ENCODE measurements around the gene GNGT2.

Gene GNGT2

GRCh38 chr17:49229805-49230600 lies 19.6 kb upstream of the GNGT2 start:
- H3K4me3 ChIP-seq (ENCODE audit: low read length in 2 of 2), result peak overlapping the region; percentile 74 to 82
- H3K36me3 ChIP-seq (ENCODE audit: control insufficient read depth in 2 of 2, insufficient read depth in 2 of 2, low read length in 2 of 2), result no peaks in the 10 kb centered on the region
- no peak overlapping the region for H3K27ac ChIP-seq (ENCODE audit: low read depth in 2 of 2, low read length in 2 of 2)
- H3K27me3 ChIP-seq (ENCODE audit: control insufficient read depth in 2 of 2, insufficient read depth in 2 of 2, low read length in 2 of 2), result peaks cover 26 to 37% of the 10 kb centered on the region in 2 donors
- no peaks in the 10 kb centered on the region for H3K9me3 ChIP-seq (ENCODE audit: control insufficient read depth in 2 of 2, low read length in 2 of 2)
- H3K9ac ChIP-seq (ENCODE audit: low read depth in 1 of 2, low read length in 2 of 2), result no peak overlapping the region
- H3K4me1 ChIP-seq (ENCODE audit: control insufficient read depth in 2 of 2, insufficient read depth in 2 of 2, low read length in 2 of 2), result peaks cover 9 to 11% of the 10 kb centered on the region in 2 donors

GRCh38 chr17:49229076-49229804 lies 18.9 kb upstream of the GNGT2 start:
- Histone ChIP-seq H3K4me1 (ENCODE audit: control insufficient read depth in 2 of 2, insufficient read depth in 2 of 2, low read length in 2 of 2) (peaks cover 14 to 17% of the 10 kb centered on the region in 2 donors), H3K36me3 (ENCODE audit: control insufficient read depth in 2 of 2, insufficient read depth in 2 of 2, low read length in 2 of 2) (no peaks in the 10 kb centered on the region), H3K27me3 (ENCODE audit: control insufficient read depth in 2 of 2, insufficient read depth in 2 of 2, low read length in 2 of 2) (peaks cover 32 to 44% of the 10 kb centered on the region in 2 donors), H3K9me3 (ENCODE audit: control insufficient read depth in 2 of 2, low read length in 2 of 2) (no peaks in the 10 kb centered on the region), H3K27ac (ENCODE audit: low read depth in 2 of 2, low read length in 2 of 2) (no peak overlapping the region), H3K4me3 (ENCODE audit: low read length in 2 of 2) (peak overlapping the region in 1 of 2 donors; percentile 15), H3K9ac (ENCODE audit: low read depth in 1 of 2, low read length in 2 of 2) (no peak overlapping the region)

- H3K4me3 ChIP-seq (ENCODE audit: low read length in 2 of 2), result no peak overlapping the region
- H3K4me1 ChIP-seq (ENCODE audit: control insufficient read depth in 2 of 2, insufficient read depth in 2 of 2, low read length in 2 of 2), result peaks cover 24 to 26% of the 10 kb centered on the region in 2 donors
- H3K27me3 ChIP-seq (ENCODE audit: control insufficient read depth in 2 of 2, insufficient read depth in 2 of 2, low read length in 2 of 2), result peaks cover 41 to 55% of the 10 kb centered on the region in 2 donors
- H3K36me3 ChIP-seq (ENCODE audit: control insufficient read depth in 2 of 2, insufficient read depth in 2 of 2, low read length in 2 of 2), result no peaks in the 10 kb centered on the region
- H3K9me3 ChIP-seq (ENCODE audit: control insufficient read depth in 2 of 2, low read length in 2 of 2), result no peaks in the 10 kb centered on the region
- no peak overlapping the region for H3K9ac ChIP-seq (ENCODE audit: low read depth in 1 of 2, low read length in 2 of 2)
- no peak overlapping the region for H3K27ac ChIP-seq (ENCODE audit: low read depth in 2 of 2, low read length in 2 of 2)
These were observed 17.3 kb upstream of the GNGT2 start for GRCh38 chr17:49227436-49228261.

DNA sequence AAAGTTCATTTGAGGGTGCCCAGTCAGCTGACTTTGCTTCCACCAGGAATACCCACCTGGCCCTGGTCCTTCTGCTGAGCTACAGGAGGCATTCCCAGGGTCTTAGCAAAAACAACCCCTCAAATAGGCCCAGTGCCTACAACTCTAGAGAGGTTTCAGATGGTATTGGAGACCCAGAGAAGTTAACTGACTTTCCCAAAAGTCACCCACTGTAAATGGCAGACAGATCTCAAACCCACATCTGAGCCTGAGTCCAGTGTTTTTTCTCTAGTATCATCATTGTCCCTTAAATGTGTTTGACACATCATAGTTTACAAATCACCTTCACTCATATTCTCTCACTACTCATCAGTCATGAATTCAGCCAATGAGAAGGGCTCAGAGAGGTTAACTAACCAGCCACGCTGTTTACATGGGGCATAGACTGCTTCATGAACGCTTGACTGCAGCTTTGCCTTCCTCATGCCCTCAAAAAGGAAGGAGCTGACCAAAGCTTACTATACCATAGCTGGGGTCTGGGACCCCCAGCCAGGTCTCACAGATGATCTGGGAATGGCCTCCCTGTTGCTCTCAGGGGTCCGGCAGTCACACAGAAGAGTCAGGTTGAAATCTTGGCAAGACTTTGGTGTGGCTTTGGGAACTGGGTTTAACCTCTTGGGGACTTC lies 16.5 kb upstream of the GNGT2 start:
- Histone ChIP-seq H3K27me3 (ENCODE audit: control insufficient read depth in 2 of 2, insufficient read depth in 2 of 2, low read length in 2 of 2) (peaks cover 43 to 55% of the 10 kb centered on the region in 2 donors), H3K9ac (ENCODE audit: low read depth in 1 of 2, low read length in 2 of 2) (no peak overlapping the region), H3K4me3 (ENCODE audit: low read length in 2 of 2) (no peak overlapping the region), H3K36me3 (ENCODE audit: control insufficient read depth in 2 of 2, insufficient read depth in 2 of 2, low read length in 2 of 2) (no peaks in the 10 kb centered on the region), H3K4me1 (ENCODE audit: control insufficient read depth in 2 of 2, insufficient read depth in 2 of 2, low read length in 2 of 2) (peaks cover 24 to 26% of the 10 kb centered on the region in 2 donors), H3K9me3 (ENCODE audit: control insufficient read depth in 2 of 2, low read length in 2 of 2) (no peaks in the 10 kb centered on the region), H3K27ac (ENCODE audit: low read depth in 2 of 2, low read length in 2 of 2) (no peak overlapping the region)

GRCh38 chr17:49225554-49226236 lies 15.3 kb upstream of the GNGT2 start:
- Histone ChIP-seq H3K4me3 (ENCODE audit: low read length in 2 of 2) (no peak overlapping the region), H3K36me3 (ENCODE audit: control insufficient read depth in 2 of 2, insufficient read depth in 2 of 2, low read length in 2 of 2) (no peaks in the 10 kb centered on the region), H3K9ac (ENCODE audit: low read depth in 1 of 2, low read length in 2 of 2) (no peak overlapping the region), H3K27ac (ENCODE audit: low read depth in 2 of 2, low read length in 2 of 2) (no peak overlapping the region), H3K4me1 (ENCODE audit: control insufficient read depth in 2 of 2, insufficient read depth in 2 of 2, low read length in 2 of 2) (peaks cover 19 to 21% of the 10 kb centered on the region in 2 donors), H3K27me3 (ENCODE audit: control insufficient read depth in 2 of 2, insufficient read depth in 2 of 2, low read length in 2 of 2) (peaks cover 43 to 50% of the 10 kb centered on the region in 2 donors), H3K9me3 (ENCODE audit: control insufficient read depth in 2 of 2, low read length in 2 of 2) (no peaks in the 10 kb centered on the region)

- Histone ChIP-seq H3K27me3 (ENCODE audit: control insufficient read depth in 2 of 2, insufficient read depth in 2 of 2, low read length in 2 of 2) (peaks cover 43 to 48% of the 10 kb centered on the region in 2 donors), H3K9me3 (ENCODE audit: control insufficient read depth in 2 of 2, low read length in 2 of 2) (no peaks in the 10 kb centered on the region), H3K4me3 (ENCODE audit: low read length in 2 of 2) (peak overlapping the region; percentile 20 to 27), H3K9ac (ENCODE audit: low read depth in 1 of 2, low read length in 2 of 2) (no peak overlapping the region), H3K27ac (ENCODE audit: low read depth in 2 of 2, low read length in 2 of 2) (no peak overlapping the region), H3K4me1 (ENCODE audit: control insufficient read depth in 2 of 2, insufficient read depth in 2 of 2, low read length in 2 of 2) (peaks cover 16 to 17% of the 10 kb centered on the region in 2 donors), H3K36me3 (ENCODE audit: control insufficient read depth in 2 of 2, insufficient read depth in 2 of 2, low read length in 2 of 2) (no peaks in the 10 kb centered on the region)
These were observed 14.6 kb upstream of the GNGT2 start for GRCh38 chr17:49224997-49225337.

GRCh38 chr17:49224198-49224996 lies 14.0 kb upstream of the GNGT2 start:
- Histone ChIP-seq H3K27ac (ENCODE audit: low read depth in 2 of 2, low read length in 2 of 2) (no peak overlapping the region), H3K9ac (ENCODE audit: low read depth in 1 of 2, low read length in 2 of 2) (no peak overlapping the region), H3K36me3 (ENCODE audit: control insufficient read depth in 2 of 2, insufficient read depth in 2 of 2, low read length in 2 of 2) (no peaks in the 10 kb centered on the region), H3K4me3 (ENCODE audit: low read length in 2 of 2) (peak overlapping the region; percentile 27 to 52), H3K4me1 (ENCODE audit: control insufficient read depth in 2 of 2, insufficient read depth in 2 of 2, low read length in 2 of 2) (peaks cover 15 to 16% of the 10 kb centered on the region in 2 donors), H3K9me3 (ENCODE audit: control insufficient read depth in 2 of 2, low read length in 2 of 2) (no peaks in the 10 kb centered on the region), H3K27me3 (ENCODE audit: control insufficient read depth in 2 of 2, insufficient read depth in 2 of 2, low read length in 2 of 2) (peaks cover 39 to 42% of the 10 kb centered on the region in 2 donors)

DNA sequence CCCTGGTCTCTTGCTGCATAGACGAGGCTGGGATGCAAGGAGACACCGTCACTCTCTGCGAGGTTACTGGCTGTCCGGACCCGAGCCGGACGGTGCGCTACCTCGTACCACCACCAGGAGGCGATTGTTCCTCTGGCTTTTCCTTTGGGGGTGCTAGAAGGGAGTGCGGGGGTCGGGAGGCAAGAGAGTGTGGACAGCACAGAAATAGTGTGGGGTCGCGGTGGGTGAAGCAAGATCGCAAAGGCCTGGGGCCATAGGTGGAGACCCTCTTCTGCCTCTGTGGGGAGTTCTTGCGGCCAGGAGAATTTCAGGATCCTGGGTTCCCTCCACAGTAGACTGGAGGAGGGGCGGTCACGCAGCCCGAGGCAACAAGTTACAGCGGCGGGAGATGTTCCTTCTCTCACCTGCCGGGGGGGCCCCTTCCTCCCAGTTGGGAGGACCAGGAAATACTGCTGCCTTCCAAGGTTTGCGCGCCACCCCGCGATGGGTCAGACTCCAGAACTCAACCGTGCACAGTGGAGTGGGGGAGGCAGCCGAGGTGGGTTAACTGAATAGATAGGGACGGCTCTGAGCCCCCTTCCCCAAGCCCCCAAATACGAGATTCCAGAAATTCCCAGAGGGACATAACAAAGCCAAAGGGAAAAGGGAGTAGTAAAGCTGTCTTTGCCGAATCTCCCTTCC lies 13.3 kb upstream of the GNGT2 start:
- H3K9ac ChIP-seq (ENCODE audit: low read depth in 1 of 2, low read length in 2 of 2), result peak overlapping the region in 1 of 2 donors; percentile 9
- peak overlapping the region; percentile 27 to 52 for H3K4me3 ChIP-seq (ENCODE audit: low read length in 2 of 2)
- H3K27me3 ChIP-seq (ENCODE audit: control insufficient read depth in 2 of 2, insufficient read depth in 2 of 2, low read length in 2 of 2), result peaks cover 36% of the 10 kb centered on the region in 2 donors

More for the DNA sequence above, 13.3 kb upstream of the GNGT2 start:
- Histone ChIP-seq H3K27ac (ENCODE audit: low read depth in 2 of 2, low read length in 2 of 2) (no peak overlapping the region), H3K9me3 (ENCODE audit: control insufficient read depth in 2 of 2, low read length in 2 of 2) (no peaks in the 10 kb centered on the region), H3K36me3 (ENCODE audit: control insufficient read depth in 2 of 2, insufficient read depth in 2 of 2, low read length in 2 of 2) (no peaks in the 10 kb centered on the region), H3K4me1 (ENCODE audit: control insufficient read depth in 2 of 2, insufficient read depth in 2 of 2, low read length in 2 of 2) (peaks cover 15 to 16% of the 10 kb centered on the region in 2 donors)

Data from mucosa of rectum (tissue), 2 donors.